Measurements from ENCODE around the gene C21orf91.
A peak's percentile ranks its signal among the peaks of the same experiment; 100 is the strongest.
"Not testable (repeated sequence)": the region's sequence is repeated elsewhere in the genome, so short reads cannot be mapped to it uniquely, and the experiment has no call there.

C21orf91 gene

GRCh38 chr21:17777072-17777765 lies 41.9 kb downstream of the C21orf91 start:
- peak in 1 of 2 donors; percentile 13 for DNase-seq

GRCh38 chr21:17775431-17776126 lies 43.6 kb downstream of the C21orf91 start:
- peak; percentile 52 to 64 for DNase-seq

GRCh38 chr21:17775021-17775420 lies 44.1 kb downstream of the C21orf91 start:
- not testable (repeated sequence) for DNase-seq

GRCh38 chr21:17769447-17769845 lies 49.7 kb downstream of the C21orf91 start:
- DNase-seq = no peak

GRCh38 chr21:17768840-17769446 lies 50.2 kb downstream of the C21orf91 start:
- no peak for DNase-seq

GRCh38 chr21:17765207-17765606 lies 53.9 kb downstream of the C21orf91 start:
- no peak for DNase-seq

- no peak for DNase-seq
These were observed 55.7 kb downstream of the C21orf91 start for GRCh38 chr21:17763288-17764037.

GRCh38 chr21:17759511-17760178 lies 59.5 kb downstream of the C21orf91 start:
- DNase-seq = no peak

GRCh38 chr21:17758683-17759082 lies 60.5 kb downstream of the C21orf91 start:
- peak in 1 of 2 donors; percentile 54 for DNase-seq

- no peak for DNase-seq
These were observed 61.5 kb downstream of the C21orf91 start for GRCh38 chr21:17757671-17758070.

GRCh38 chr21:17753736-17754135 lies 65.4 kb downstream of the C21orf91 start:
- DNase-seq = peak in 1 of 2 donors; percentile 44

GRCh38 chr21:17752171-17752570 lies 67.0 kb downstream of the C21orf91 start:
- DNase-seq = no peak

GRCh38 chr21:17746920-17747319 lies 72.2 kb downstream of the C21orf91 start:
- DNase-seq = no peak

GRCh38 chr21:17745086-17745485 lies 74.1 kb downstream of the C21orf91 start:
- no peak for DNase-seq

- DNase-seq = no peak
These were observed 76.1 kb downstream of the C21orf91 start for GRCh38 chr21:17742940-17743592.

GRCh38 chr21:17742181-17742580 lies 77.0 kb downstream of the C21orf91 start:
- no peak for DNase-seq

Measured in inflammatory macrophage treated with lipopolysaccharide for 1 hour (primary cell).